IPS-11a (cell line): Measurements from ENCODE around the gene TMPRSS5.

Experiments
- H3K4me3 ChIP-seq: one replicate; pipeline ENCODE4 v1.5.1; 2013; ENCODE audit warnings: low read depth, low read length, control low read depth

The TMPRSS5 gene

GRCh38 chr11:113670149-113670830 lies 35.8 kb downstream of the TMPRSS5 start:
- H3K4me3 ChIP-seq: no peak overlapping the region

GRCh38 chr11:113668255-113668654 lies 37.9 kb downstream of the TMPRSS5 start:
- H3K4me3 ChIP-seq: no peak overlapping the region

- H3K4me3 ChIP-seq: no peak overlapping the region
Measured at GRCh38 chr11:113667801-113668200, 38.3 kb downstream of the TMPRSS5 start.

GRCh38 chr11:113666584-113666983 lies 39.5 kb downstream of the TMPRSS5 start:
- no peak overlapping the region for H3K4me3 ChIP-seq

- no peak overlapping the region for H3K4me3 ChIP-seq
Measured at GRCh38 chr11:113664981-113665710, 41.0 kb downstream of the TMPRSS5 start.

DNA sequence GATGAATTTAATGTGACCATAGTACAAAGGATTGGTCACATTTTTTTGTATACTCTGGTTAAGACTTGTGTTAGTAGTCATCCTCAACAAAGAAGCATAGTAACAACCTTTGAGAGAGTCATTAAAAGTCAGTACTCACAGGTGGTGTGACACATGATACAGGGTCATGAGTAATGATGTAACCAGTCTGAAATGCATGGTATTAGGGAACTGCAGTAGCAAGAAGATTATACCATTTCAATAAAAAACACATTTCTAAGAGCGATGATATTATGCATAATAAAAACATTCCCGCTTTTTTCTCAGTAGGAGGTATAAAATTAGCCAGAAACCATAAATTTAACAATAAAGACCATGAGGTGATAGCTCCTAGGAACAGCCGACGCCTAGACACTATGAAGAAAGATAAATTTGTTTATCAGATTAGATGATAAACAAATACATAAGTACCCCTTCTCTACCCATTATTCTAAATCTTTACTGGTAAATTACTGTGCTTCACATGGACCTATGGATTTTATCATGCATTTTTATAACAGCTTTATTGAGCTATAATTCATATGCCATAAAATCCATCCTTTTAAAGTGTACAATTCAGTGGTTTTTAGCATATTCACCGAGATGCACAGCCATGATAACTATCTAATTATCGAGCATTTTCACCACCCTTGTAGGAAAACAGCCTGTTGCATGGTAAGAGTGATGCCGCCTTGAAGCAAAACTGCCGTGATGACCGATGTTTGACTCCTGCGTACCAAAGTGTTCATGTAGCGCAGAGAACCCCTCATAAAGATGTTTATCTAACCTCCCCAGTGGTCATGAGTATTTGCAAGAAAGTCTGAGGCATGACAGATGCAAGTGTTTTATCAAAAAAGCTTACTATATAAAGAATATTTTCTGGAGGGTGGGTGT lies 41.8 kb downstream of the TMPRSS5 start:
- no peak overlapping the region for H3K4me3 ChIP-seq

GRCh38 chr11:113663567-113663966 lies 42.5 kb downstream of the TMPRSS5 start:
- H3K4me3 ChIP-seq: no peak overlapping the region

DNA sequence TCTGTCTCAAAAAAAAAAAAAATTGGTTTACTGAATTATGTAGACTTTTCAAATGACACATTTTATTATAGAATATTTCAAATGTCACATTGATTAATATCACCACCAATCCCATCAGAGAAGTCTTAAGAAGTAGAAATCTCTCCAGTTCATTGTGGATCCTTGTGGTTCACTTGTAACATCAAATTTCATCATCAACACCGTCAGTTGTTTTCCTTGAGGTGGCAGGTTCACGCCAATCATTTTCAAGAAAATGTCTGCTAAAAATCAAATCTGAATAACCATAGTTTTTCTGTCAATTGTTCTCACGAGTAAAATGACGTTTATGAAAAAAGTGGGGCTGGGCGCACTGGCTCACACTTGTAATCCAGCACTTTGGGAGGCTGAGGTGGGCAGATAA lies 50.3 kb downstream of the TMPRSS5 start:
- no peak overlapping the region for H3K4me3 ChIP-seq

DNA sequence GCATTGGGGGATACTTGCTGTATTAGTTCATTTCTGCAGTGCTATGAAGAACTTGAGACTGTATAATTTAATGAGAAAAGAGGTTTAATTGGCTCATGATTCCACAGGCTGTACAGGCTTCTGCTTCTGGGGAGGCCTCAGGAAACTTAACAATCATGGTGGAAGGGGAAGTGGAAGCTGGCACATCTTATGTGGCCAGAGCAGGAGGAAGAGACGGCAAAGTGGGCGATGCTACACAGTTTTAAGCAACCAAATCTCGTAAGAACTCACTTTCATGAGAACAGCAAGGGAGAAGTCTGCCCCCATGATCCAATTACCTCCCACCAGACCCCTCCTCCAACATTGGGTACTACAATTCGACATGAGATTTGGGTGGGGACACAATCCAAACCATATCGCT lies 55.1 kb downstream of the TMPRSS5 start:
- H3K4me3 ChIP-seq: no peak overlapping the region

- no peak overlapping the region for H3K4me3 ChIP-seq
Measured at GRCh38 chr11:113649311-113649710, 56.8 kb downstream of the TMPRSS5 start.

DNA sequence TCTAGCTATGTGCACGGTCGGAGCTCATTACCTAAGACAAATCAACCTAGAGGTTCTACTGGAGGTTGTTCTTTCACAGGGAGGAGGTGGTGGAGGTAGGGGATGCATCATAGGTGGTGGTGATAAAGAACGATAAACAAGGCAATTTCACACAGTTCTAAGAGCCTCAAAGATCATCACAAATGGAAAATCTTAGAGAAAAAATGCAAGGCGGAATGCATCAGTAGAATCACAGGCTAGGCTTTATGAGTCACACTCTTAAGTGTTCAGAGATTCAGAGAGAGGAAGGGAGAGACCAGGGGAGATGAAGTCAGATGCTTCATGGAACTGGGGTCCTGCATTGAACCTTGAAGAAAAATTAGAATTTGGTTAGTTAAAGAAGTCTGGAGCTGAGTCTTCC lies 58.3 kb downstream of the TMPRSS5 start:
- no peak overlapping the region for H3K4me3 ChIP-seq

DNA sequence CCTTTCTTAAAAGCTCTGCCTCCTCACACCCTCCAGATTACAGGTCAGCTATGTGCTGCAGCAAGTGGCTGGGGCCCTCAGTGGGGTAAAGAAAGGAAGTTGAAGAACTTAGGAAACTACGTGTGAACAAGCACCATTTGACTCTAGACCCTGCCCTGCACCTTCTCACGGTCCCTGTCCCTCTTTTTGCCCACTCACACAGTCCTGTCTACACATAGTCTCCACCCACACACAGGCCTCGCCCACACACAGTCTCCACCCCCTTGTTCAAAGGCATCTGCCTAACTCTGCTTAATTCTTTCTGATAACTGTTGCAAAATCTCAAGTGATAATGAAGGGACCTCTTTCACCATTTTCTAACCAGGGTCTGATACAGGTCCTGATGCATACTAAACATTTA lies 59.0 kb downstream of the TMPRSS5 start:
- H3K4me3 ChIP-seq: no peak overlapping the region

DNA sequence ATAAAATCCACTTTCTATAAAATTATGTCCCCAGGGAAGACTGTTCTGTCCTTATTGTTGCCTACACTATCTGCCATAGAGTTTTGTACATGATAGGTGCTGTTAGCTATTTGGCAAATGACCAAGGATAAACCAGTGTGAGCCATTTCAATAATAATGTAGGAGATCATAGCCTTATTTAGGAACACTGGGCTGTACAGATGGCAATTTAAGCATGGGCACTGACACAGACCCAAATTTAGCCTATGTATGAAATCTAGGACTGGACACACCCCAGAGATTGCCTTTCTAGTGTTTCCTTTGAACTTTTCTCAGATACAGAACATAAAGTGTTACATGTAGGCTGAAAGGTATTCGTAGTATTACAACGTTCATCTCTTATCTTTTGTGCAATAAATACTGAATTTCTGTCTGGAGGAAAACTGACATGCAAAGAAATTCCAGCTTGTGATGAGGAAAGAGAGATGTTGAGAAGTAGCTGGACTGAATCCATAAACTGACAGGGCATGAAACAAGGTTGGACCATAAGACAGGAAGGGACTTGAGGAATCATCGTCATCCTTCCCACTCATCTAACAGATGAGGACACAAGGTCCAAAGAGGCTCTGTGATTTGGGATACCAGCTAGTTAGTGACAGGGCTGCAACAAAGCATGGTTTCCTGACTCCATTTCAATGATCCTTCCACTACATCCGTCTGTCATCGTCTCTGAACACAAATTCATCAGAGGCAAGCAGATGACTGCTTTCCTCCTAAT lies 60.3 kb downstream of the TMPRSS5 start:
- H3K4me3 ChIP-seq: no peak overlapping the region

GRCh38 chr11:113644605-113645004 lies 61.5 kb downstream of the TMPRSS5 start:
- H3K4me3 ChIP-seq: no peak overlapping the region

DNA sequence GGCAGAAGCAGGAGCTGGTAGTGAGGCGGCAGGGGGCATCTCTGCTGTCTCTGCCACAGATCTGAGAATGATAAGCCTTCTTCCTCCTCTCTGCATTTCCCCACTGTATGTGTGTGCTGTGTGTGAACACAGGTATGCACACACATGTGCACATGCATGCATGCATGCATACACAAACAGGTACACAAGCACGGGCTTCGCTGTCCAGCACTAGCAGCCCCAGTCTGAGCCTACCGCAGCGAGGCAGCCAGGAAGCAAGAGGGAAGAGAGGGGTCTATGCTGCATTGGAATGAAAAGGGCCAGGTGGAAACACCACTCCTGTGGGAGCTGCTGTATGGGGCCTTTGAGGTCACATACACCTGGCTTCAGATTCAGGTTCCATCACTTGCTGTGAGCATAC lies 62.4 kb downstream of the TMPRSS5 start:
- H3K4me3 ChIP-seq: no peak overlapping the region

DNA sequence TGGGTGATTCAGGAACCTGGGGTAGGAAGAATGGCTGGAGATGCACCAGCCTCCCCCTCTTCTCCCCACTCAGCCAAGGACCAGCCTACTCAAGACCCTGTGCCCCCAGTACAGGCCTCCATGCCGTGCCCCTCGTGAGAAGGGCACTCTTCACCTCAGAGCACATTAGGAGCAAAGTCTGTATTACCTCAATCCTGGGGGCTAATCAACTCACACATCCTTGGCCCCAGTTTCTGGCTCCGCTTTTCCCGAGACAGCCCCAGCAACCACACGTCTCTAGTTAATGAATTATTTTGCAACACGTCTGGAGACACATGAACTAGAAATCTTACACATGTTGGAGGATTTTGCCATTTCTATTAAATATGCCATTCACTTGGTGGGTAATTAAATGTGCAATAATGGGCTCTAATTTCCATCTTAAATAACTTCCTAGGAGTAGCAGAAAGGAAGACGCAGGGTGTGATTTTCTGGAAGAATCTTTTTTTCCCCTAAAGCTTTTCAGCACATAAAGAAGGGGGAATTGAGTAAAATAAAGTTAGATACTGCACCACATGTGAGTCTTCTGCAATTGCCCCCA lies 63.0 kb downstream of the TMPRSS5 start:
- no peak overlapping the region for H3K4me3 ChIP-seq

DNA sequence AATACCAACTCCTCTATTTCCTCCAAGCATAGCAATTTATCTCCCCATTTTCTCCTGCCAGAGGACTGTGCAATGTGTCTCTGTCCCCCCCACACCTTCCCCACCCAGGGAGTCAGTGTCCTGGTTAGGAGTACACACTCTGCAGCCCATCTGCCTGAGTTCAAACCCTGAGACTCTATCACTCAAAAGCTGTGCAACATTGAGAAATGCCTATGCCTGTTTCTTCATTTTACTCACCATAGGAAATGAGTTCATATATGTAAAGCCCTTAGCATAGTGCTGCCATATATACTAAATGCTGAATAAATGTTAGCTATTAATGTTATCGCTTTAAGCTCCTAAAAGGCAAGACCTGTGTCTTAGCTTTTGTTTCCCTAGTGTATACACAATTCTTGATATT lies 64.0 kb downstream of the TMPRSS5 start:
- no peak overlapping the region for H3K4me3 ChIP-seq

- no peak overlapping the region for H3K4me3 ChIP-seq
Measured at GRCh38 chr11:113638376-113638775, 67.7 kb downstream of the TMPRSS5 start.

- H3K4me3 ChIP-seq: no peak overlapping the region
Measured at GRCh38 chr11:113637636-113638035, 68.5 kb downstream of the TMPRSS5 start.
